ENCODE measurements around the gene ATP2B3. TPM values are rescaled to one million over a fixed set of nuclear protein-coding genes. Genes with fewer than 3 reads are reported as not detected.

The ATP2B3 gene
- total and polyA plus RNA-seq, 2 donors (not counting 3 experiments of a cell fraction or from before 2014, with no cell fraction given) = 0.01 to 0.07 TPM

DNA sequence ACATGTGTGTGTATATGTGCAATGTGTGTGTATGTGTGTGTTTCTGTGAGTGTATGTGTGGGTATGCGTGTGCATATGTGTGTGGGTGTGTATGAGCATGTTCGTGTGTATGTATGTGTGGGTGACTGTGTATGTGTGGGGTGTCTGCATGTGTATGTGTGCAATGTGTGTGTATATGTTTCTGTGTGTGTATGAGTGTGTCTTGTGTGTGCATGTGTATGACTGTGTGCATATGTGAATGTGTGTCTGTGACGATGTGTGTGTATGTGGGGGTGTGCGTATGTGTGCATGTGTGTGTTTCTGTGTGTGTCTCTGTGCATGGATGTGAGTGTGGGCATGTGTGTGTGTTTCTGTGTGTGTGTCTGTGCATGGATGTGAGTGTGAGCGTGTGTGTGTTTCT is 4.2 kb upstream of the ATP2B3 start:
- dilution Hi-C loops (cut with MboI; ENCODE audit: extremely low pct_ligation_motif_present, low sequenced_read_pairs) = no loop called here
- CTCF ChIA-PET = no interaction called here

DNA sequence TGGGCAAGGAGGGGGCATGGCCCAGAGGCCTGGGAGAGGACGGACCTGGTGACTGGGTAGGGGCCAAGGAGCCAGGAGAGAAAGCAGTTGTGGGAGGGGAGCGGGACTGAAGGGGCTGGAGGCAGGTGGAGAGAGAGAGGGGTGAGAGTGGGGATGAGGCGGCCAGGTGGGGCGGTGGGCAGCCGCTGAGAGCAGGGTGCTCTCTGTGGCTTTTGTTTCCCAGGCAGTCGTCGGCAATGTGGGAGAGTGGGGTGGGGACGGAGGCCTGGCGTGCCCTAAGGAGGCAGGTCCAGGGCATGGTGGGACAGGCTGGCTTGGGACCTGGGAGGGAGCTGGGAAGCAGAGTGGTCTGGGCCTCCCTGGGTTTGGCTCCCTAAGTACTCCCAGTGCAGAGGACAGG is 3.2 kb upstream of the ATP2B3 start:
- no peak overlapping the region for H3K27ac ChIP-seq (ENCODE audit: insufficient read depth, low read depth, low read length)
- dilution Hi-C loops (cut with MboI; ENCODE audit: extremely low pct_ligation_motif_present, low sequenced_read_pairs) (no loop called here), intact Hi-C loops (cut with micrococcal nuclease) (no loop called here)
- H4K20me1 ChIP-seq (replicated peaks; ENCODE audit: control insufficient read depth, extremely low read depth, insufficient read depth, low read length) = no peaks in the 10 kb centered on the region
- H3K4me1 ChIP-seq (ENCODE audit: control insufficient read depth, extremely low read depth, insufficient read depth, low read length) = no peaks in the 10 kb centered on the region
- BruUV-seq (replicated peaks) = no TSS peak
- H3K4me2 ChIP-seq (ENCODE audit: insufficient read depth, low read length) = no peak overlapping the region
- DNase-seq (ENCODE audit: low read depth, low spot score) (no peak), FAIRE-seq (no peak)
- TF ChIP-seq, protein P1, sequence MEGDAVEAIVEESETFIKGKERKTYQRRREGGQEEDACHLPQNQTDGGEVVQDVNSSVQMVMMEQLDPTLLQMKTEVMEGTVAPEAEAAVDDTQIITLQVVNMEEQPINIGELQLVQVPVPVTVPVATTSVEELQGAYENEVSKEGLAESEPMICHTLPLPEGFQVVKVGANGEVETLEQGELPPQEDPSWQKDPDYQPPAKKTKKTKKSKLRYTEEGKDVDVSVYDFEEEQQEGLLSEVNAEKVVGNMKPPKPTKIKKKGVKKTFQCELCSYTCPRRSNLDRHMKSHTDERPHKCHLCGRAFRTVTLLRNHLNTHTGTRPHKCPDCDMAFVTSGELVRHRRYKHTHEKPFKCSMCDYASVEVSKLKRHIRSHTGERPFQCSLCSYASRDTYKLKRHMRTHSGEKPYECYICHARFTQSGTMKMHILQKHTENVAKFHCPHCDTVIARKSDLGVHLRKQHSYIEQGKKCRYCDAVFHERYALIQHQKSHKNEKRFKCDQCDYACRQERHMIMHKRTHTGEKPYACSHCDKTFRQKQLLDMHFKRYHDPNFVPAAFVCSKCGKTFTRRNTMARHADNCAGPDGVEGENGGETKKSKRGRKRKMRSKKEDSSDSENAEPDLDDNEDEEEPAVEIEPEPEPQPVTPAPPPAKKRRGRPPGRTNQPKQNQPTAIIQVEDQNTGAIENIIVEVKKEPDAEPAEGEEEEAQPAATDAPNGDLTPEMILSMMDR (IDR thresholded peaks at IDR 0.05; ENCODE audit: extremely low read depth in 1 of 2, insufficient read depth in 1 of 2, low read depth in 1 of 2, low read length in 2 of 2) = no peak
- no peak for TF ChIP-seq JUN (IDR thresholded peaks at IDR 0.05; ENCODE audit: borderline replicate concordance, insufficient read depth, insufficient read length, low read depth)
- no peak for TF ChIP-seq FOS (IDR thresholded peaks at IDR 0.05; ENCODE audit: borderline replicate concordance, insufficient read depth, low read length)
- peak; percentile 28 for TF ChIP-seq POLR2A (IDR thresholded peaks at IDR 0.05; ENCODE audit: low read depth, low read length)
- H3K27me3 ChIP-seq (ENCODE audit: control insufficient read depth in 2 of 2, insufficient read depth in 2 of 2, low read length in 2 of 2) = peaks cover 15 to 17% of the 10 kb centered on the region in 2 experiments
- H3K79me2 ChIP-seq (ENCODE audit: control insufficient read depth, insufficient read depth, low read length) = no peaks in the 10 kb centered on the region
- H3K36me3 ChIP-seq (ENCODE audit: control insufficient read depth in 2 of 2, extremely low read depth in 1 of 2, insufficient read depth in 2 of 2, low read length in 2 of 2) = no peaks in the 10 kb centered on the region
- H3K9ac ChIP-seq (replicated peaks; ENCODE audit: extremely low read depth, insufficient read depth, low read length) = no peak overlapping the region
- H2AFZ ChIP-seq (ENCODE audit: low read depth, low read length) = no peak overlapping the region
- no peaks in the 10 kb centered on the region for H3K9me1 ChIP-seq (replicated peaks; ENCODE audit: control insufficient read depth, extremely low read depth, insufficient read depth, low read length)
- H3K4me3 ChIP-seq (replicated peaks in 1 of 3; ENCODE audit: insufficient read depth in 1 of 3, low read depth in 1 of 3, low read length in 3 of 3) = no peak overlapping the region
- ChIA-PET CTCF (no interaction called here), POLR2A (no interaction called here)
- H3K9me3 ChIP-seq (replicated peaks; ENCODE audit: control insufficient read depth, insufficient read depth, low read length) = no peaks in the 10 kb centered on the region

More for the DNA sequence above, 4.2 kb upstream of the ATP2B3 start:
- no peaks in the 10 kb centered on the region for H3K9me3 ChIP-seq (replicated peaks; ENCODE audit: control insufficient read depth, insufficient read depth, low read length)
- no peak overlapping the region for H3K27ac ChIP-seq (ENCODE audit: insufficient read depth, low read depth, low read length)
- H3K4me3 ChIP-seq (replicated peaks in 1 of 3; ENCODE audit: insufficient read depth in 1 of 3, low read depth in 1 of 3, low read length in 3 of 3) = no peak overlapping the region
- TF ChIP-seq GATA2 (IDR thresholded peaks at IDR 0.05; ENCODE audit: insufficient read depth, insufficient read length, low read depth, low read length) = no peak
- TF ChIP-seq POLR2A (IDR thresholded peaks at IDR 0.05; ENCODE audit: low read depth, low read length) = peak; percentile 68
- TF ChIP-seq FOS (IDR thresholded peaks at IDR 0.05; ENCODE audit: borderline replicate concordance, insufficient read depth, low read length) = no peak
- intact Hi-C loops (cut with micrococcal nuclease) = no loop called here
- no TSS peak for BruUV-seq (replicated peaks)
- H3K79me2 ChIP-seq (ENCODE audit: control insufficient read depth, insufficient read depth, low read length) = no peaks in the 10 kb centered on the region
- POLR2A ChIA-PET = interaction anchor here (0.6 to 0.7 kb wide), 2 partner anchors 44 to 101 kb away, joined by 3 to 4 read pairs; no protein-coding TSS in a partner anchor
- FAIRE-seq (no peak), DNase-seq (ENCODE audit: low read depth, low spot score) (no peak)
- H3K4me1 ChIP-seq (ENCODE audit: control insufficient read depth, extremely low read depth, insufficient read depth, low read length) = no peaks in the 10 kb centered on the region
- peaks cover 0 to 2% of the 10 kb centered on the region in 2 experiments for H3K36me3 ChIP-seq (ENCODE audit: control insufficient read depth in 2 of 2, extremely low read depth in 1 of 2, insufficient read depth in 2 of 2, low read length in 2 of 2)
- no peak overlapping the region for H3K9ac ChIP-seq (replicated peaks; ENCODE audit: extremely low read depth, insufficient read depth, low read length)
- H3K27me3 ChIP-seq (ENCODE audit: control insufficient read depth in 2 of 2, insufficient read depth in 2 of 2, low read length in 2 of 2) = peaks cover 9% of the 10 kb centered on the region in 2 experiments
- H2AFZ ChIP-seq (ENCODE audit: low read depth, low read length) = no peak overlapping the region
- no peak overlapping the region for H3K4me2 ChIP-seq (ENCODE audit: insufficient read depth, low read length)
- H3K9me1 ChIP-seq (replicated peaks; ENCODE audit: control insufficient read depth, extremely low read depth, insufficient read depth, low read length) = no peaks in the 10 kb centered on the region
- no peaks in the 10 kb centered on the region for H4K20me1 ChIP-seq (replicated peaks; ENCODE audit: control insufficient read depth, extremely low read depth, insufficient read depth, low read length)
